ENCODE measurements around the gene EOMES. TPM values are rescaled to one million over a fixed set of nuclear protein-coding genes. Genes with fewer than 3 reads are reported as not detected.
A peak's percentile ranks its signal among the peaks of the same experiment; 100 is the strongest.

Gene EOMES
- total and polyA plus RNA-seq, 2 of the 4 experiments (the other 2 are of a cell fraction), result not detected

GRCh38 chr3:27714692-27715453 lies 7.2 kb downstream of the EOMES start:
- Histone ChIP-seq H3K27ac (ENCODE audit: insufficient read depth, low read length) (no peak overlapping the region), H4K8ac (ENCODE audit: low read depth in 2 of 2, low read length in 2 of 2) (no peak overlapping the region), H3K4ac (ENCODE audit: low read depth, low read length) (no peak overlapping the region), H3K9ac (ENCODE audit: low read depth, low read length) (no peak overlapping the region), H3K4me2 (ENCODE audit: low read depth, low read length) (peak overlapping the region; percentile 63; the same call in 1 of the 2 replicates), H2AK9ac (replicated peaks; ENCODE audit: low read depth, low read length, poor library complexity) (no peak overlapping the region), H3K4me1 (ENCODE audit: control insufficient read depth, insufficient read depth, low read length) (peaks cover 6% of the 10 kb centered on the region; the same call in 1 of the 2 replicates), H4K20me1 (ENCODE audit: insufficient read depth, low read length) (no peaks in the 10 kb centered on the region), H3K9me3 (ENCODE audit: control insufficient read depth, insufficient read depth, low read length) (no peaks in the 10 kb centered on the region), H2BK120ac (ENCODE audit: low read depth, low read length) (no peak overlapping the region), H2BK20ac (ENCODE audit: low read depth, low read length) (no peak overlapping the region), H3K56ac (ENCODE audit: extremely low read depth, insufficient read depth, low read length) (no peak overlapping the region), H2AK5ac (ENCODE audit: low read depth, low read length) (no peak overlapping the region), H2BK15ac (ENCODE audit: low read depth, low read length) (no peak overlapping the region), H3K14ac (replicated peaks; ENCODE audit: low read depth, low read length) (no peak overlapping the region), H3K36me3 (ENCODE audit: control insufficient read depth, insufficient read depth, low read length) (no peaks in the 10 kb centered on the region), H3K23ac (ENCODE audit: low read depth, low read length) (no peak overlapping the region), H3K18ac (ENCODE audit: low read depth, low read length) (no peak overlapping the region), H4K91ac (ENCODE audit: insufficient read depth, low read depth, low read length) (no peak overlapping the region), H2BK5ac (ENCODE audit: low read depth, low read length, poor library complexity, severe bottlenecking) (no peak overlapping the region), H4K5ac (ENCODE audit: low read depth, low read length) (no peak overlapping the region), H3K9me1 (ENCODE audit: insufficient read depth, low read length) (no peaks in the 10 kb centered on the region), H2AFZ (replicated peaks; ENCODE audit: low read length, poor library complexity) (peak overlapping the region; percentile 71), H3K79me1 (ENCODE audit: low read depth in 1 of 2, low read length in 2 of 2) (no peaks in the 10 kb centered on the region), H3K4me3 (ENCODE audit: insufficient read depth, low read depth, low read length) (no peak overlapping the region), H3K27me3 (ENCODE audit: control insufficient read depth, insufficient read depth, low read length) (peaks cover 68% of the 10 kb centered on the region)
- intact Hi-C loops (cut with micrococcal nuclease) (loop anchor here (5.0 kb wide), 1 partner anchor 527 kb away; the partner anchor contains the start of gene CMC1), in situ Hi-C loops (cut with MboI; ENCODE audit: low sequenced_read_pairs) (loop anchor here (5.0 kb wide), 1 partner anchor 607 kb away; no protein-coding TSS in a partner anchor), dilution Hi-C loops (cut with HindIII; ENCODE audit: low sequenced_read_pairs, unreplicated experiment) (no loop called here)
- 3% methylated on average over 29 of the region's 52 CpGs; no CpG with 5 or more reads in 1 of the 2 experiments for WGBS, 2 experiments (ENCODE audit: extremely low coverage in 2 of 2, insufficient read length in 1 of 2)
- TF ChIP-seq RFX5 (IDR thresholded peaks at IDR 0.05; ENCODE audit: low read depth, low read length) (no peak), CHD1 (IDR thresholded peaks at IDR 0.05; ENCODE audit: low read depth, low read length) (no peak), ELK1 (IDR thresholded peaks at IDR 0.05; ENCODE audit: borderline replicate concordance, low read depth, low read length) (no peak), RAD21 (IDR thresholded peaks at IDR 0.05; ENCODE audit: low read length) (no peak), NFE2L2 (IDR thresholded peaks at IDR 0.05; ENCODE audit: low read depth, low read length) (no peak), CTCF (conservative IDR thresholded peaks at IDR 0.05; ENCODE audit: low read depth, low read length) (no peak), RCOR1 (IDR thresholded peaks at IDR 0.05; ENCODE audit: insufficient replicate concordance, low read length) (no peak), BHLHE40 (IDR thresholded peaks at IDR 0.05; ENCODE audit: low read depth, low read length) (no peak), FOS (IDR thresholded peaks at IDR 0.05; ENCODE audit: low read depth, low read length) (no peak)
- no peak for ATAC-seq (ENCODE audit: low read depth)
- no TSS peak for BruUV-seq (replicated peaks)
- ChIA-PET CTCF (no interaction called here), POLR2A (ENCODE audit: unreplicated experiment) (no interaction called here)
- DNase-seq, result no peak
